ENCODE measurements around the gene PXDC1.

Gene PXDC1

DNA sequence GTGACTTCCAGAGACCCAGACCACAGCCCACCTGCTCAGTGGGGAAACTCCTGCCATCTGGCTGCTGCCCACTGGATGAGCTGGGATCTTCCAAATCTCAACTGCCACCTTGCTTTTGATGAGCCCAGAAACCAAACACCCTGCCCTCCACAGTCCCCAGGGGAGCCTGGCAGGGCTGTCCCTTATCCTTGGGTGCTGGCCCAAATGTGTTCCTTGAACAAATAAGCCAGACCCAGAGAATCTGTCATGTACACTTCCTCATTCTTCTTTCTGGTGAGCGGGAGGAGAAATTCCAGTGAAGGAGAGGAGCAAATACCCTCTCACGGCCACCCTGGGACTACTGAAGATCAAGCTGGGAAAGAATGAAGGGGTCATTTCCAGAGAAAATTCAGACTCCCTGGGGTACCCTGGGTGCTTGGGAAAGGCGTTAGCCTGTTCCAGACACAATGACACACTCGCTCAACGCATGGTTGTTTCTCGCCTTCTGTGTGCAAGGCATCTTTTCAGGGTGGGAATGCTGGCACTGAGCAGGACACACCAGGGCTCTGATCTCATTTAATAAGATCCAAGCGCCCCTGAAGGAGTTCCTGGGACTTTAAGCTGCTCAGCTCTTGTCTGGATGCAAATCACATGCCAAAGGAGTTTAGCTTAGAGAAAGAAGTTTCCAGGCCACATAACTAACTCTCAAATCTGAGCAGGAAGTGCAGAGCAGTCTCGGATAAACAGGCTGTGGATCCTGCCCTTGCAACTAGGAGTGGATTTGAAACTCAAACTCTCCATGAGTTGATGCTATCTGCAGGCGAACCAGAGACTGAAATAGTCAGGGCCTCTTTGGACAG is 38.5 kb downstream of the PXDC1 start:
- TF ChIP-seq, protein P1, sequence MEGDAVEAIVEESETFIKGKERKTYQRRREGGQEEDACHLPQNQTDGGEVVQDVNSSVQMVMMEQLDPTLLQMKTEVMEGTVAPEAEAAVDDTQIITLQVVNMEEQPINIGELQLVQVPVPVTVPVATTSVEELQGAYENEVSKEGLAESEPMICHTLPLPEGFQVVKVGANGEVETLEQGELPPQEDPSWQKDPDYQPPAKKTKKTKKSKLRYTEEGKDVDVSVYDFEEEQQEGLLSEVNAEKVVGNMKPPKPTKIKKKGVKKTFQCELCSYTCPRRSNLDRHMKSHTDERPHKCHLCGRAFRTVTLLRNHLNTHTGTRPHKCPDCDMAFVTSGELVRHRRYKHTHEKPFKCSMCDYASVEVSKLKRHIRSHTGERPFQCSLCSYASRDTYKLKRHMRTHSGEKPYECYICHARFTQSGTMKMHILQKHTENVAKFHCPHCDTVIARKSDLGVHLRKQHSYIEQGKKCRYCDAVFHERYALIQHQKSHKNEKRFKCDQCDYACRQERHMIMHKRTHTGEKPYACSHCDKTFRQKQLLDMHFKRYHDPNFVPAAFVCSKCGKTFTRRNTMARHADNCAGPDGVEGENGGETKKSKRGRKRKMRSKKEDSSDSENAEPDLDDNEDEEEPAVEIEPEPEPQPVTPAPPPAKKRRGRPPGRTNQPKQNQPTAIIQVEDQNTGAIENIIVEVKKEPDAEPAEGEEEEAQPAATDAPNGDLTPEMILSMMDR (IDR thresholded peaks at IDR 0.05; ENCODE audit: insufficient read depth, low read depth, low read length, missing control alignments) = no peak
- no peak for DNase-seq (ENCODE audit: low read depth)
- H3K4me3 ChIP-seq (ENCODE audit: low read depth, low read length) = no peak overlapping the region

- TF ChIP-seq, protein P1 (IDR thresholded peaks at IDR 0.05; ENCODE audit: insufficient read depth, low read depth, low read length, missing control alignments) = no peak
- no peak for DNase-seq (ENCODE audit: low read depth)
- no peak overlapping the region for H3K4me3 ChIP-seq (ENCODE audit: low read depth, low read length)
Measured at GRCh38 chr6:3711776-3712175, 39.7 kb downstream of the PXDC1 start.

- DNase-seq (ENCODE audit: low read depth) = no peak
- no peak overlapping the region for H3K4me3 ChIP-seq (ENCODE audit: low read depth, low read length)
- TF ChIP-seq, protein P1 (IDR thresholded peaks at IDR 0.05; ENCODE audit: insufficient read depth, low read depth, low read length, missing control alignments) = no peak
Measured at GRCh38 chr6:3710403-3710802, 41.1 kb downstream of the PXDC1 start.

DNA sequence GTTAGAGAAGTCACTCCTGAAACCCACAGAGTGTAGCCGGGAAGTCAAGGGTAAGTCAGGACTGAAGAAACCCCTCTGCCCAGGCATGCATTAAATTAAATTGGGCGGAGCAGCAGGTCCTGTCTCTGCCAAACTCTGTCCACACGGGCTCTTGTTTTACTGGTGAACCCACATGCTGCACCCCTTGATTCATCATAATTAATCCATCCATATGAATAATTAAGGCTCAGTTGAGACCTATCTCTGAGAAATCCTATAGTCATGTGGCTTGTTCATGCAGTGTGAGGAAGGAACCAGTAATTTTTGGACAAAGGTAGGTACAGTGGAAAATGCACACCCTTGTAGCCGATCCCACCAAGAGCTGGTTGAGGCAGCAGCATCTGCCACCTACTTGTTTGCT is 43.0 kb downstream of the PXDC1 start:
- no peak for DNase-seq (ENCODE audit: low read depth)
- TF ChIP-seq, protein P1 (IDR thresholded peaks at IDR 0.05; ENCODE audit: insufficient read depth, low read depth, low read length, missing control alignments) = no peak
- H3K4me3 ChIP-seq (ENCODE audit: low read depth, low read length) = no peak overlapping the region

- DNase-seq (ENCODE audit: low read depth) = no peak
- H3K4me3 ChIP-seq (ENCODE audit: low read depth, low read length) = no peak overlapping the region
- TF ChIP-seq, protein P1 (IDR thresholded peaks at IDR 0.05; ENCODE audit: insufficient read depth, low read depth, low read length, missing control alignments) = no peak
Measured at GRCh38 chr6:3707751-3708412, 43.6 kb downstream of the PXDC1 start.

- no peak for DNase-seq (ENCODE audit: low read depth)
- TF ChIP-seq, protein P1 (IDR thresholded peaks at IDR 0.05; ENCODE audit: insufficient read depth, low read depth, low read length, missing control alignments) = no peak
- H3K4me3 ChIP-seq (ENCODE audit: low read depth, low read length) = no peak overlapping the region
Measured at GRCh38 chr6:3707024-3707423, 44.5 kb downstream of the PXDC1 start.
